Motor neuron (in vitro differentiated cells): Measurements from ENCODE around the gene MAGEA9. TPM values are rescaled to one million over a fixed set of nuclear protein-coding genes. Genes with fewer than 3 reads are reported as not detected.
"Not testable (repeated sequence)": the region's sequence is repeated elsewhere in the genome, so short reads cannot be mapped to it uniquely, and the experiment has no call there.

Source experiments
- ATAC-seq, 8 experiments: fragments of 200-7000 bp; cut with Tn5 transposase; replicated peaks in 6 of 8; 2 replicates each; pipeline ENCODE4 v1.8.0; 2021; ENCODE audit warnings: mild to moderate bottlenecking in 8 of 8, moderate library complexity in 8 of 8
- H3K27ac ChIP-seq, 2 donors: fragments of 250-450 bp; sonication (Bioruptor Pico); 2 replicates each; pipeline ENCODE4 v1.9.0; 2021; ENCODE audit warnings: antibody characterized with exemption in 2 of 2, mild to moderate bottlenecking in 2 of 2, moderate library complexity in 1 of 2
- H3K4me1 ChIP-seq, 2 donors: fragments of 250-450 bp; sonication (Bioruptor Pico); replicated peaks in 1 of 2; 2 replicates each; pipeline ENCODE4 v1.6.1; 2021; ENCODE audit warnings: antibody characterized with exemption in 2 of 2, mild to moderate bottlenecking in 2 of 2, moderate library complexity in 1 of 2
- H3K4me3 ChIP-seq, 5 donors: fragments of 250-450 bp; sonication (Bioruptor Pico); 2 replicates each; pipeline ENCODE4 v1.9.0; 2021; ENCODE audit warnings: antibody characterized with exemption in 5 of 5, mild to moderate bottlenecking in 5 of 5, moderate library complexity in 4 of 5
- WGBS, 10 experiments: fragments of 450-650 bp; shearing (Covaris generic); methylation state at CpG; one replicate each; pipeline ENCODE4 v1.0.0; 2022; 5-methylcytosine and 5-hydroxymethylcytosine counted together
- in situ Hi-C, 9 experiments: fragments of 400-800 bp; cut with MboI; loops; one replicate each; pipeline ENCODE4 v1.15.0; 2021; ENCODE audit warnings: low sequenced_read_pairs in 9 of 9, low pct_unique_long_range_greater_than_20kb in 2 of 9; ENCODE audit not compliant: unreplicated experiment in 9 of 9
- total RNA-seq, 8 experiments: library from RNA; unstranded; fragments of 300-600 nt; gene quantifications; 2 replicates each; pipeline versions ENCODE4 v1.2.3 to v1.2.4, GENCODE V29; 2022

The MAGEA9 gene, protein sequence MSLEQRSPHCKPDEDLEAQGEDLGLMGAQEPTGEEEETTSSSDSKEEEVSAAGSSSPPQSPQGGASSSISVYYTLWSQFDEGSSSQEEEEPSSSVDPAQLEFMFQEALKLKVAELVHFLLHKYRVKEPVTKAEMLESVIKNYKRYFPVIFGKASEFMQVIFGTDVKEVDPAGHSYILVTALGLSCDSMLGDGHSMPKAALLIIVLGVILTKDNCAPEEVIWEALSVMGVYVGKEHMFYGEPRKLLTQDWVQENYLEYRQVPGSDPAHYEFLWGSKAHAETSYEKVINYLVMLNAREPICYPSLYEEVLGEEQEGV
- total RNA-seq: not detected

DNA sequence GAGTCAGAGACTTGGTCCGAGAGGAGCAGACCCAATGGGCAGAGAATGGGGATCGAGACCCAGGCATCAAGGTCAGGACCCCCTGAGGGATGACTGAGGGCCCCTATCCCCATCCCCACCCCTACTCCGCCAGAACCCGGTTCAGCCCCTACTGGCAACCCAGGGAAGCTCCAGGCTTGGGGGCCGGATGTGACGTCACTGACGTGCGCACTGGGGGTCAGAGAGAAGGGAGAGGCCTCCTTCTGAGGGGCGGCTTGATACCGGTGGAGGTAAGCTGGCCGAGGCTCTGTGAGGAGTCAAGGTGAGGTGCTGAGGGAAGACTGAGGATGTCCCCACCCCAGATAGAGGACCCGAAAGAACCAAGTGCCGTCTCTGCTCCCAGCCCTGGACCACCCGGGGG, at the start of gene MAGEA9:
Gene MAGEA9, plus strand, starts transcription at position 204 of the 400 bp plus-strand sequence. CDS start 4,281 bp downstream, outside the sequence.
- WGBS, 10 experiments: no CpG with 5 or more reads among the region's 14 CpGs
- H3K4me1 ChIP-seq, in situ Hi-C loops, H3K4me3 ChIP-seq, H3K27ac ChIP-seq, ATAC-seq: not testable (repeated sequence)

- no CpG with 5 or more reads among the region's 6 CpGs for WGBS, 10 experiments
- H3K27ac ChIP-seq, H3K4me3 ChIP-seq, in situ Hi-C loops, H3K4me1 ChIP-seq: not testable (repeated sequence)
- peak in 5 of 8 experiments; percentile 58 to 95 (median 72) for ATAC-seq
Observed at GRCh38 chrX:149742269-149742668, 39.5 kb upstream of the MAGEA9 start.

DNA sequence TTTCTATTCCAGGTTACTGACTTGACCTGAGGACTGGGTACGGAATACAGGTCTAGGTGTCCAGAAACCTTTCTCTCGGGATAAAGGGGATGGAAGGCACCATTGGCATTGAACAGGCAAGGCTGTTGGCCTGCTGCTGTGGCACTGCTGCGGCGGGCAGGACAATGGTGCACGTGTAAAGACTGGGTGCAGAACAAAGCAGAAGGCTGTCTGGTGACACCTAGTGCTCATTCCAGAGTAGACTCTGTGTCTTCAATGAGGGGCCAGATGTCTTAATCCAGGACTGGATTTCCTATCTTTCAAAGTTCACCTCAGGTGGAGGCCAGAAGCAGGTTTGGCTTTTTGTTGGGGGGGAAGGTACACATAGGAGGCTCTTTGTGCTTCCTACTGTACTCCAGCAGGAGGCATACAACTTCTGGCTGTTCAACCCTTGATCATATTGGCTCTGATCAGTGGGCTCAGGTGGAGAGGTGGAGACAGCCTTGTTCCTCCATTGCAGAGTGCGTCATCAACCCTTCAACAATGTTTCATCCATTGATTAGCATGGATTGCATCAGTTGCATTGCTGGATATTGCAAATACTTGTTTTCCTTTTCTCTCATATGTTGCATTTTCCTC, 35.2 kb upstream of the MAGEA9 start:
- H3K4me3 ChIP-seq, H3K27ac ChIP-seq, H3K4me1 ChIP-seq, in situ Hi-C loops: not testable (repeated sequence)
- no CpG with 5 or more reads among the region's 6 CpGs for WGBS, 10 experiments
- peak; percentile 41 to 89 (median 69) for ATAC-seq

GRCh38 chrX:149757206-149758067, 24.3 kb upstream of the MAGEA9 start:
- in situ Hi-C loops: no loop called here

DNA sequence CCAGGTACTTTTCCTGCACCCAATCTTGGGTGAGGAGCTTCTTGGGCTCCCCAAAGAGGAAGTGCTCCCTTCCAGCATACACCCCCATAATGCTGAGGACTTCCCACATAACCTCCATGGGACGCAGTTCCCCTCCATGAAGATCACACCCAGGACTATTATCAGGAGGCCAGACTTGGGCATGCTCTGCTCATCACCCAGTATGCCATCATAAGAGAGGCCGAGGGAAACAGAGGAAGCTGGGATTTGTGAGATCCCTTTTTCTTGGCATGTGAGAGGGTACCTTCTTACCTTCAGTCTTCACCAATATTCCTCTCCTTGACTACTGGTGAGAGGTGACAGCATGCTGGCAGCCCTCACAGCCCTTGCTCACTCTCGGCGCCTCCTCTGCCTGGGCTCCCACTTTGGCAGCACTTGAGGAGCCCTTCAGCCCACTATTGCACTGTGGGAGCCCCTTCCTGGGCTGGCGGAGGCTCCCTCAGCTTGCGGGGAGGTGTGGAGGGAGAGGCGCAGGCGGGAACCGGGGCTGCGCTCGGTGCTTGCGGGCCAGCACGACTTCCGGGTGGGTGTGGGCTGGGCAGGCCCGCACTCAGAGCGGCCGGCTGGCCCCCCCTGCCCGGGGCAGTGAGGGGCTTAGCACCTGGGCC, 23.5 kb upstream of the MAGEA9 start:
- 60% methylated on average over 1 of the region's 18 CpGs; no CpG with 5 or more reads in 9 of the 10 experiments for WGBS, 10 experiments
- no peak for ATAC-seq

More at GRCh38 chrX:149757206-149758067, 24.3 kb upstream of the MAGEA9 start:
- Histone ChIP-seq H3K27ac (no peak overlapping the region), H3K4me1 (no peaks in the 10 kb centered on the region), H3K4me3 (no peak overlapping the region)
- no peak for ATAC-seq
- 0 to 80% (median 64%) methylated on average over 1 to 2 of the region's 8 CpGs; no CpG with 5 or more reads in 7 of the 10 experiments for WGBS, 10 experiments

GRCh38 chrX:149758715-149759078, 23.0 kb upstream of the MAGEA9 start:
- WGBS, 10 experiments: no CpG with 5 or more reads among the region's 17 CpGs
- H3K4me3 ChIP-seq, H3K27ac ChIP-seq, H3K4me1 ChIP-seq, in situ Hi-C loops, ATAC-seq: not testable (repeated sequence)

More for the DNA sequence above, 23.5 kb upstream of the MAGEA9 start:
- in situ Hi-C loops: no loop called here
- Histone ChIP-seq H3K4me1 (no peaks in the 10 kb centered on the region), H3K4me3 (no peak overlapping the region), H3K27ac (no peak overlapping the region)

- in situ Hi-C loops: no loop called here
Observed at GRCh38 chrX:149759824-149760223, 21.9 kb upstream of the MAGEA9 start.

GRCh38 chrX:149760965-149761364, 20.8 kb upstream of the MAGEA9 start:
- in situ Hi-C loops: no loop called here
- H3K4me1 ChIP-seq: no peaks in the 10 kb centered on the region
- no peak overlapping the region for H3K4me3 ChIP-seq
- 59% methylated on average over 3 of the region's 3 CpGs; no CpG with 5 or more reads in 9 of the 10 experiments for WGBS, 10 experiments
- ATAC-seq: no peak
- H3K27ac ChIP-seq: no peak overlapping the region

More at GRCh38 chrX:149759824-149760223, 21.9 kb upstream of the MAGEA9 start:
- Histone ChIP-seq H3K4me3 (no peak overlapping the region), H3K27ac (no peak overlapping the region), H3K4me1 (no peaks in the 10 kb centered on the region)
- 0% methylated on average over 1 of the region's 7 CpGs; no CpG with 5 or more reads in 9 of the 10 experiments for WGBS, 10 experiments
- no peak for ATAC-seq

DNA sequence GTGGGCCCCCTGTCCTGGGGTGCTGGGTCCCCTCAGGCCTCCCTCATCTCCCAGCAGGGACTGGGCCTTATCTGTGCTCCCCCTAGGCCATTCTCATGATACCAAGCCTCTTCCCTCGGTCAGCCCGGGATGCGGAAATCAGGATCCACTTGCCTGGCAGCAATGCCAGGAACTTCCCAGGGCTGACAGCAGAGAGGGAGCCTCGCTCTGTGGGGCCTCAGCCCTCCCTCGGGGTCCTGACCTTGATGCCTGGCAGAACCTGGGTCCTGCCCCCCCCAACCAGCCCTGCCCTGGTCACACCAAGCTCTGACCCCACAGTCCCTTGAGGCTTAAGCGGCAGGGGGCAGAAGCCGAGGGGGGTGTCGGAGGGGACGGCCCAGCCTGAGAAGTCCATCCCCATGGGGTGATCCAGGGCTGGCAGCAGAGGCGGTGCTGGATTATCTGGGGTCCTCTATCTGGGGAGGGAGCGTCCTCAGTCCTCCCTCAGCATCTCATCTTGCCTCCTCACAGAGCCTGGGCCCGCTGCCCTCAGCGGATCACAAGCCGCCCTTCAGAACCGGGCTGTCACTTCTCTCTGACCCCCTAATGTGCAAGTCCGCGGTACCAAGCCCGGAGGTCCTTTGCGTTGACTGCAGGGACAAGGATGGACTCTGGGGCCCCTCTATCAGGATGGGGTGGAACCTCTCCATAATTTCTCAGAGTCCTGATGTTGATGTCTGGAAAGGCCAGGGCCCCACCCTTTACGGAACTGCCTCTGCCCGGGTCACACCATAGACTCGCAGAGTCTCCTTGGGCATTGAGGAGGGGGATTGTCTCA, 19.7 kb upstream of the MAGEA9 start:
- H3K4me3 ChIP-seq, H3K4me1 ChIP-seq, H3K27ac ChIP-seq, in situ Hi-C loops, ATAC-seq: not testable (repeated sequence)
- WGBS, 10 experiments: 60% methylated on average over 2 of the region's 22 CpGs; no CpG with 5 or more reads in 9 of the 10 experiments

DNA sequence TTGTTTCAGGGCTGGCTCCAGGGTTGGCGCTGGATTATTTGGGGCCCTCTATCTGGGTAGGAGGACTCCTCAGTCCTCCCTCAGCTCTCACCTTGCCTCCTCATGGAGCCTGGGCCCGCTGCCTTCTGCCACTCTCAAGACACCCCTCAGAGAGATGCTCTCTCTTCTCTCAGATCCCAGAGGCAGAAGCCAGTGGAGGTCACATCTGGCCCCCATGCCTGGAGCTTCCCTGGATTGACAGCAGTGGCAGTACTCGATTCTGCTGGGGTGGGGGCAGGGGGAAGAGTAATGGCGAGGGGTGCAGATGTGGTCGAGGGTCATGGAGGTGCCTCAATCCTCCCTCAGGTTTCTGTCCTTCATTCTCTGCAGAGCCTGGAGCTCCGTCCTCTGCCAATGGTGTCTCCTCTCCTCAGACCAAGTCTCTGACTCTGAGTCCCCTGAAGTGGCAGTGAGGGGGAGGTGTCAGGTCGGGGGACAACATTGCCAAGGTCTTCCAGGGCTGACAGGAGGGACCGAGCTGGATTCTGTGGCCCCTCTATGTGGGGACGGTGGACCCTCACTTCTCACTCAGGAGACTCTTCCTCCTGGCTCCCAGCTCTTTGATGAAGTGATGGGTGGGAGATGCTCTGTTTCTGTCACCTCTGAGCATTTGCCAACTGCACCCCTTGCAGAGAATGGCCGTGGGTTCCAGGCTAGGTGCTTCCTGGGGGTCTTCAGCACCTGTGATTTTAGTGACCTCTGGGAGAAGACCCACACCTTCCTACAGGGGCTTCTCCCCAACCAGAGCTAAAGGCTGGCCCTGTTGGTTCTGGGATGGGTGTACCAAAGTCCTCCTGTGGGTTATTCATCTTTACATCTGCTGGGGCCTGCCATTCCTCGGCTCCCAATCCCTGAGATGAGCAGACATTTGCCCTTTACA, 18.8 kb upstream of the MAGEA9 start:
- no peak for ATAC-seq
- Histone ChIP-seq H3K4me1 (no peaks in the 10 kb centered on the region), H3K4me3 (no peak overlapping the region), H3K27ac (no peak overlapping the region)
- in situ Hi-C loops: no loop called here
- WGBS, 10 experiments: 17% methylated on average over 2 of the region's 11 CpGs; no CpG with 5 or more reads in 9 of the 10 experiments

GRCh38 chrX:149770344-149770743, 11.4 kb upstream of the MAGEA9 start:
- not testable (repeated sequence) for ATAC-seq, H3K4me1 ChIP-seq
- WGBS, 10 experiments: no CpG with 5 or more reads among the region's 12 CpGs

More at GRCh38 chrX:149770344-149770743, 11.4 kb upstream of the MAGEA9 start:
- H3K27ac ChIP-seq, in situ Hi-C loops, H3K4me3 ChIP-seq: not testable (repeated sequence)
